Right lobe of liver (tissue), 6 donors: ENCODE data around the gene DNAJC27. TPM values are rescaled to one million over a fixed set of nuclear protein-coding genes. Genes with fewer than 3 reads are reported as not detected.
"Not testable (repeated sequence)": the region's sequence is repeated elsewhere in the genome, so short reads cannot be mapped to it uniquely, and the experiment has no call there.

Experiments
- ATAC-seq, 4 donors: fragments of 200-7000 bp; cut with Tn5 transposase; one replicate each; pipeline ENCODE4 v1.9.1; 2020; ENCODE audit warnings: mild to moderate bottlenecking in 4 of 4, moderate library complexity in 4 of 4
- DNase-seq, 3 donors: peaks; one replicate each; pipeline ENCODE4 v3.0.0-alpha.2; 2020
- H3K27ac ChIP-seq, 3 donors: fragments of 200-600 bp; one replicate each; pipeline ENCODE4 v1.8.0; 2022
- H3K27me3 ChIP-seq, 2 donors: fragments of 200-600 bp; one replicate each; pipeline ENCODE4 v1.8.0; 2022
- H3K36me3 ChIP-seq, 4 donors: fragments of 200-600 bp; sonication (generic) in 1 of 4; one replicate each; pipeline versions ENCODE4 v1.5.1 to v1.8.0; 2017 to 2022; ENCODE audit warnings: control low read depth in 1 of 4
- H3K4me1 ChIP-seq, 4 donors: fragments of 200-600 bp; sonication (generic) in 1 of 4; one replicate each; pipeline versions ENCODE4 v1.5.1 to v1.8.0; 2017 to 2022; ENCODE audit warnings: control low read depth in 1 of 4
- H3K4me3 ChIP-seq, 3 donors: fragments of 200-600 bp; one replicate each; pipeline ENCODE4 v1.8.0; 2022
- H3K9me3 ChIP-seq, 4 donors: fragments of 200-600 bp; sonication (generic) in 1 of 4; one replicate each; pipeline versions ENCODE4 v1.5.1 to v1.8.0; 2017 to 2022; ENCODE audit warnings: control low read depth in 1 of 4
- POLR2A ChIP-seq: fragments of 450-650 bp; IDR thresholded peaks from one replicate; pipeline ENCODE4 v1.6.1; 2017; ENCODE audit warnings: antibody characterized with exemption, mild to moderate bottlenecking
- WGBS: methylation state at CpG from one replicate; pipeline ENCODE4 v1.1.6; 2018; ENCODE audit warnings: low coverage, low lambda C conversion rate; ENCODE audit not compliant: insufficient coverage; ENCODE audit errors: missing lambda C conversion rate; 5-methylcytosine and 5-hydroxymethylcytosine counted together
- intact Hi-C, 2 donors: fragments of 100-400 bp; cut with DNase I; formaldehyde crosslinking; loops; one replicate each; pipeline versions ENCODE4 v1.11.2 to v1.14.1; 2022
- total RNA-seq, 6 experiments: library from RNA; depleted of rRNA in 2 of 6; stranded (reverse); fragments of >200 nt in 2 of 6; fragmentation: NEBNext Ultra II Directional in 3 of 6; extraction: Animal tissue kit (Norgen Biotek cat#: 25700) in 3 of 6; gene quantifications; one replicate each; pipeline versions ENCODE4 v1.1.0 to v1.2.4, GENCODE V29; 2016 to 2023
- TF ChIP-seq, protein P1 (sequence below), 4 donors: fragments of 200-600 bp in 3 of 4; fragments of 450-650 bp in 1 of 4; IDR thresholded peaks; one replicate each; pipeline versions ENCODE4 v1.5.1 to v1.8.0; 2016 to 2022; ENCODE audit warnings: antibody characterized with exemption in 4 of 4, mild to moderate bottlenecking in 2 of 4
- donor health status: DM: no; HTN: yes; CAD: no.
- donor health status: DM: no; HTN: no; CAD: no.
- donor health status: DM: no; HTN: no; CAD: no.
- donor health status: DM: no; HTN: yes; CAD: no.
- donor health status: DM: no; HTN: yes; CAD: no.

DNAJC27 gene
- total RNA-seq, 6 experiments from 2014 or later: 1.1 to 2.1 (median 1.7) TPM

DNA sequence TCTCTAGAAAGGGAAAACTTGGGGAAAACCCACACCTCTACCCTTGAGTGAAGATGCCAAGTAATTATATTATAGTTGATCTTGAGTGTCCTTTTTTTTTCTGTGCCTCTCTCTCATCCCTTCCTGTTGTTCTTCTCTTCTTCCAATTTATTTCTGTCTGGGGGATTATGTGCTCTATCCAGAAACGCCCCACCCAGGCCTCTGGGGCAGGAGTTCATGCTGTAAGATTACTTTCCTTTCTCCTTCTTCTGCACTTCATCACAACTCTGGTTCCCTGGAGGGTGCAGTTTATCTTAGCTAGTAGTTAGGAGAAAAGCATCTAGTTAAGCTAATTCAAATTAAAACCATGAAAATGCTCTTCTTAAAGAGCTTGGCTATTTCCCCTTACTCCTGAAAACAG, 30.3 kb upstream of the DNAJC27 start:
- no peak for ATAC-seq
- H3K4me3 ChIP-seq: no peak overlapping the region
- no peaks in the 10 kb centered on the region for H3K36me3 ChIP-seq
- 50% methylated on average over 1 of the region's 1 CpG for WGBS
- no peaks in the 10 kb centered on the region for H3K9me3 ChIP-seq
- no peak for DNase-seq
- H3K27ac ChIP-seq: no peak overlapping the region
- no peak for TF ChIP-seq POLR2A
- TF ChIP-seq, protein P1, sequence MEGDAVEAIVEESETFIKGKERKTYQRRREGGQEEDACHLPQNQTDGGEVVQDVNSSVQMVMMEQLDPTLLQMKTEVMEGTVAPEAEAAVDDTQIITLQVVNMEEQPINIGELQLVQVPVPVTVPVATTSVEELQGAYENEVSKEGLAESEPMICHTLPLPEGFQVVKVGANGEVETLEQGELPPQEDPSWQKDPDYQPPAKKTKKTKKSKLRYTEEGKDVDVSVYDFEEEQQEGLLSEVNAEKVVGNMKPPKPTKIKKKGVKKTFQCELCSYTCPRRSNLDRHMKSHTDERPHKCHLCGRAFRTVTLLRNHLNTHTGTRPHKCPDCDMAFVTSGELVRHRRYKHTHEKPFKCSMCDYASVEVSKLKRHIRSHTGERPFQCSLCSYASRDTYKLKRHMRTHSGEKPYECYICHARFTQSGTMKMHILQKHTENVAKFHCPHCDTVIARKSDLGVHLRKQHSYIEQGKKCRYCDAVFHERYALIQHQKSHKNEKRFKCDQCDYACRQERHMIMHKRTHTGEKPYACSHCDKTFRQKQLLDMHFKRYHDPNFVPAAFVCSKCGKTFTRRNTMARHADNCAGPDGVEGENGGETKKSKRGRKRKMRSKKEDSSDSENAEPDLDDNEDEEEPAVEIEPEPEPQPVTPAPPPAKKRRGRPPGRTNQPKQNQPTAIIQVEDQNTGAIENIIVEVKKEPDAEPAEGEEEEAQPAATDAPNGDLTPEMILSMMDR (IDR thresholded peaks at IDR 0.05): no peak
- H3K27me3 ChIP-seq: no peaks in the 10 kb centered on the region
- H3K4me1 ChIP-seq: no peaks in the 10 kb centered on the region
- intact Hi-C loops: no loop called here

DNA sequence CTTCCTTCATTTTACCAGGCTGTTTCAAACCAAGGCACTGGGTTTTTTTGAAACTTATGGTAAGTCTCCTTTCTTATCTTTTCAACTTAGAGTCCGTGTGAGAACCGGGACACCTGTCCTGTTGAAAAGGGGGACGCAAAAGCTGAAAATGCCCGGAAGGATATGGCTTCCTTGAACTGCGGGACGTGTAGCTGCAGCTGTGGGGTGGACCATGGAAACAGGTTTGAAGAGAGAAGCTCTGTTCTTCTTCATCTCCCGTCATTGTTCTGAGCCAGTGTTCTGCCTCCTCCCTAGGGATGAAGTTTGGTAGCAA, 29.5 kb upstream of the DNAJC27 start:
- 70% methylated on average over 7 of the region's 7 CpGs for WGBS
- Histone ChIP-seq H3K9me3 (no peaks in the 10 kb centered on the region), H3K27me3 (no peaks in the 10 kb centered on the region), H3K36me3 (no peaks in the 10 kb centered on the region), H3K4me3 (no peak overlapping the region), H3K27ac (no peak overlapping the region), H3K4me1 (no peaks in the 10 kb centered on the region)
- TF ChIP-seq, protein P1 (IDR thresholded peaks at IDR 0.05): no peak
- no peak for TF ChIP-seq POLR2A
- intact Hi-C loops: no loop called here
- no peak for DNase-seq
- ATAC-seq: no peak

DNA sequence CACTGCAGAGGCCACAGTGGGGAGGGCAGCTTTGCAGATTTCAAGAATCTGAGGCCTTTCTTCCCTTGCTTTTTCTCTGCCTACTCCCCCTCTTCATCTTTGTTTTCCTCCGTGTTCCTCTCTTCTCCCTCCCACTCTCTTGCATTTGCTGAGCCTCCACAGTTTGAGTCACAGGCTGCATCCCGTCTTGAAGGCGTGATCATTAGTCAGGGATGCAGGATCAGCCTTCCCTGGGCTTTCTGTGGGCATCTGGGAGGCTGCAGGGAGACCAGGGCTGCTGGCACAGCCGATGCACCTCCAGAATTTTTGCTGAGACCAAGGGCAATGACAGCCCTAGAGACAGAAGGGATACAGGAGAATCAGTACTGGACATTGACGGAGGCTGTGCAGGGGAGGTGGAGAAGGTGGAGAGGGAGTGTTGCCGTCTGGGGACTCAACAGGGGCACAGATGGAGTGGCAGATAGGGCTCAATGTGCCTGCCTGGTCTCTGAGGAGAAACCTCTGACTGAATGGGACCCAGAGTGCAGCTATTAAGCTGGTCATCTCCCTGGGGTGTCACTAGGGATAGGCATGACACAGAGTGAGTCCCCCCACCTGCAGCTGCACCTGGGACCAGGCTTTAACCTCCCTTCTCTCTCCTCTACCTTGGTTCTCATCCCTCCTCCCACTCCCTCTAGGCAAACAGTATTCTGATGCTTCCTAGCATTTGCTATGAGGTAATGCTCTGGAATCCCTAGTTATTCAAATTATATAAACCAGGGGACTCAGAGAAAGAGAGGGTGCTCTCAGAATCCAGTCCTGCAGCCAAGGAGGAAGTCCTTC, 29.0 kb upstream of the DNAJC27 start:
- 56% methylated on average over 6 of the region's 6 CpGs for WGBS
- no peaks in the 10 kb centered on the region for H3K27me3 ChIP-seq
- ATAC-seq: no peak
- no peaks in the 10 kb centered on the region for H3K9me3 ChIP-seq
- no peak overlapping the region for H3K27ac ChIP-seq
- no peaks in the 10 kb centered on the region for H3K36me3 ChIP-seq
- TF ChIP-seq POLR2A: no peak
- TF ChIP-seq, protein P1 (IDR thresholded peaks at IDR 0.05): no peak
- intact Hi-C loops: no loop called here
- no peak for DNase-seq
- H3K4me3 ChIP-seq: no peak overlapping the region
- no peaks in the 10 kb centered on the region for H3K4me1 ChIP-seq

DNA sequence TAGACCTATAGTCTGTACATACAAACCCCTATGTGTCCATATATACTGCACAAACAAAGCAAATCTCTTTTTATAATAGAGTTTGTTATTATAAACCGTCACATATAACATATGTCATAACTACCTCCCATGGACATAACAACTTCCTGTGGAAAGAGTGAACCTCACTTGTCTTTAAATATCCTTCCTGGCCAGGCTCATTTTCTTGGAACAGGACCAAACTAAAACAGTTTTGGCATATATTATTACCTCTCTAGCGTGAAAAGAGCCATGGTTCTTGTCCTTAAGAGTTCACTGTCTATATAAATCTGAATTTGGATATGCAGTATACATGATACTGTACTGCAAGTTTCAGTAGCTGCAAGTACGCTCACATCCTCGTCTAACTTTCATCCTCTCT, 28.3 kb upstream of the DNAJC27 start:
- H3K36me3 ChIP-seq: no peaks in the 10 kb centered on the region
- H3K9me3 ChIP-seq: no peaks in the 10 kb centered on the region
- 52% methylated on average over 4 of the region's 4 CpGs for WGBS
- H3K27me3 ChIP-seq: no peaks in the 10 kb centered on the region
- no peak for DNase-seq
- H3K4me3 ChIP-seq: no peak overlapping the region
- no peak for ATAC-seq
- intact Hi-C loops: no loop called here
- no peaks in the 10 kb centered on the region for H3K4me1 ChIP-seq
- TF ChIP-seq, protein P1 (IDR thresholded peaks at IDR 0.05): no peak
- TF ChIP-seq POLR2A: no peak
- H3K27ac ChIP-seq: no peak overlapping the region

DNA sequence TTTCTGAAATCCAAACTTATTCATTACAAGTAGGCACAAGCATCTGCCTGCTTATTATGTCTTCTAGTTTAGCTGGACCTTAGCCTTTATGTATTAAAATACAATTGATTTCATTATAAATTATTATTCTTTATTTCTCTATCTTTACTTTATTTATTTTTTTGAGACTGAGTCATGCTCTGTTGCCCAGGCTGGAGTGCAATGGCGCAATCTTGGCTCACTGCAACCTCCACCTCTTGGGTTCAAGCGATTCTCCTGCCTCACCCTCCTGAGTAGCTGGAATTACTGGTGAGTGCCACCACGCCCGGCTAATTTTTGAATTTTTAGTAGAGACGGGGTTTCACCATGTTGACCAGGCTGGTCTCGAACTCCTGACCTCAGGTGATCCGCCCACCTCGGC, 27.3 kb upstream of the DNAJC27 start:
- ATAC-seq, H3K27me3 ChIP-seq, H3K27ac ChIP-seq, H3K36me3 ChIP-seq, intact Hi-C loops, H3K4me1 ChIP-seq, DNase-seq, H3K4me3 ChIP-seq, H3K9me3 ChIP-seq: not testable (repeated sequence)
- WGBS: 79% methylated on average over 7 of the region's 8 CpGs
